Superior temporal gyrus (tissue), 1 donor: ENCODE measurements around the gene CYP2W1.
A peak's percentile ranks its signal among the peaks of the same experiment; 100 is the strongest.

ENCODE experiments used
- DNase-seq: peaks from one replicate; pipeline ENCODE4 v3.0.0-alpha.2; 2016; ENCODE audit errors: extremely low spot score

The CYP2W1 gene

GRCh38 chr7:966291-967069 lies 16.5 kb upstream of the CYP2W1 start:
- DNase-seq = no peak

GRCh38 chr7:967361-968082 lies 15.5 kb upstream of the CYP2W1 start:
- no peak for DNase-seq

GRCh38 chr7:968205-969105 lies 14.5 kb upstream of the CYP2W1 start:
- no peak for DNase-seq

- no peak for DNase-seq
These were observed 13.6 kb upstream of the CYP2W1 start for GRCh38 chr7:969403-969802.

GRCh38 chr7:970744-971143 lies 12.2 kb upstream of the CYP2W1 start:
- no peak for DNase-seq

- no peak for DNase-seq
These were observed 10.9 kb upstream of the CYP2W1 start for GRCh38 chr7:972110-972509.

GRCh38 chr7:972676-973309 lies 10.2 kb upstream of the CYP2W1 start:
- no peak for DNase-seq

GRCh38 chr7:973312-973711 lies 9.7 kb upstream of the CYP2W1 start:
- DNase-seq = no peak

GRCh38 chr7:974172-974571 lies 8.8 kb upstream of the CYP2W1 start:
- no peak for DNase-seq

GRCh38 chr7:974820-975681 lies 7.9 kb upstream of the CYP2W1 start, which contains the start of gene COX19:
COX19 (minus strand) TSS chr7:975549; CDS start chr7:975509, 40 bp downstream.
- DNase-seq = peak; percentile 78

GRCh38 chr7:975702-976473 lies 7.1 kb upstream of the CYP2W1 start:
- DNase-seq = no peak

- no peak for DNase-seq
These were observed 6.1 kb upstream of the CYP2W1 start for GRCh38 chr7:976901-977325.

GRCh38 chr7:977326-978048 lies 5.5 kb upstream of the CYP2W1 start:
- peak; percentile 94 for DNase-seq

GRCh38 chr7:978049-978346 lies 5.0 kb upstream of the CYP2W1 start:
- DNase-seq = no peak

GRCh38 chr7:978416-979091 lies 4.4 kb upstream of the CYP2W1 start:
- DNase-seq = no peak

- no peak for DNase-seq
These were observed 3.8 kb upstream of the CYP2W1 start for GRCh38 chr7:979151-979550.

GRCh38 chr7:979886-980571 lies 3.0 kb upstream of the CYP2W1 start:
- DNase-seq = no peak

GRCh38 chr7:981793-982510 lies 1.0 kb upstream of the CYP2W1 start:
- no peak for DNase-seq
